NCI-H82 (cell line): ENCODE data around the gene ELSPBP1.
"Not testable (repeated sequence)": the region's sequence is repeated elsewhere in the genome, so short reads cannot be mapped to it uniquely, and the experiment has no call there.

Experiments used
- DNase-seq: peaks from one replicate; lab custom pipeline; 2025; lab: John Stamatoyannopoulos, UW

The ELSPBP1 gene

GRCh38 chr19:48043675-48044258, 49.3 kb downstream of the ELSPBP1 start, which contains the start of gene CABP5:
TSS of gene CABP5 (minus strand) at chr19:48044079. CDS start at chr19:48043922, 157 bp downstream.
- peak; percentile 99 for DNase-seq

- DNase-seq = peak; percentile 32
These were observed 50.1 kb downstream of the ELSPBP1 start for GRCh38 chr19:48044561-48044960.

- DNase-seq = no peak
These were observed 57.1 kb downstream of the ELSPBP1 start for GRCh38 chr19:48051335-48052033.

GRCh38 chr19:48053076-48053475, 58.6 kb downstream of the ELSPBP1 start:
- no peak for DNase-seq

- DNase-seq = no peak
These were observed 59.4 kb downstream of the ELSPBP1 start for GRCh38 chr19:48053856-48054255.

GRCh38 chr19:48059331-48059730, 64.9 kb downstream of the ELSPBP1 start:
- DNase-seq = no peak

- no peak for DNase-seq
These were observed 65.9 kb downstream of the ELSPBP1 start for GRCh38 chr19:48060381-48060780.

GRCh38 chr19:48061401-48062344, 67.2 kb downstream of the ELSPBP1 start:
- no peak for DNase-seq

- DNase-seq = no peak
These were observed 70.1 kb downstream of the ELSPBP1 start for GRCh38 chr19:48064509-48064908.

- DNase-seq = peak; percentile 45
These were observed 75.0 kb downstream of the ELSPBP1 start for GRCh38 chr19:48069435-48069834.

GRCh38 chr19:48070177-48070769, 75.8 kb downstream of the ELSPBP1 start:
- DNase-seq = not testable (repeated sequence)
